ENCODE measurements around the gene FBLN7. TPM values are rescaled to one million over a fixed set of nuclear protein-coding genes. Genes with fewer than 3 reads are reported as not detected.

FBLN7 gene
- total and polyA plus RNA-seq, 4 donors = 0.60 to 2.4 (median 1.9) TPM

- no peak overlapping the region for H3K9ac ChIP-seq (ENCODE audit: low read depth in 1 of 2, low read length in 2 of 2)
- H3K9me3 ChIP-seq (ENCODE audit: control insufficient read depth in 4 of 4, low read length in 3 of 4) = peaks cover 0 to 3% (median 0%) of the 10 kb centered on the region in 4 donors
- no peaks in the 10 kb centered on the region for H3K27me3 ChIP-seq (ENCODE audit: control insufficient read depth in 4 of 4, insufficient read depth in 4 of 4, low read length in 3 of 4)
- no peaks in the 10 kb centered on the region for H3K36me3 ChIP-seq (ENCODE audit: control insufficient read depth in 4 of 4, insufficient read depth in 3 of 4, low read depth in 1 of 4, low read length in 3 of 4)
- H3K4me3 ChIP-seq (ENCODE audit: low read depth in 1 of 3, low read length in 3 of 3) = no peak overlapping the region
- DNase-seq (ENCODE audit: low spot score) = no peak
- no peaks in the 10 kb centered on the region for H3K4me1 ChIP-seq (ENCODE audit: control insufficient read depth in 4 of 4, insufficient read depth in 4 of 4, low read length in 3 of 4)
- TF ChIP-seq EGR1 (IDR thresholded peaks at IDR 0.05; ENCODE audit: low read depth in 2 of 2) (no peak), HNF4A (conservative IDR thresholded peaks at IDR 0.05) (no peak), REST (IDR thresholded peaks at IDR 0.05) (no peak), CTCF (IDR thresholded peaks at IDR 0.05; ENCODE audit: low read depth, low read length, missing input control) (no peak), FOXA2 (IDR thresholded peaks at IDR 0.05) (no peak), NR2F2 (IDR thresholded peaks at IDR 0.05) (no peak), GABPA (IDR thresholded peaks at IDR 0.05 in 1 of 2, conservative IDR thresholded peaks at IDR 0.05 in 1 of 2) (no peak), FOXA1 (IDR thresholded peaks at IDR 0.05) (no peak)
- H3K27ac ChIP-seq (ENCODE audit: low read depth in 1 of 2, low read length in 2 of 2) = no peak overlapping the region
Measured at GRCh38 chr2:112195950-112196349, 57.8 kb downstream of the FBLN7 start.

- no peak overlapping the region for H3K4me3 ChIP-seq (ENCODE audit: low read depth in 1 of 3, low read length in 3 of 3)
- no peak for DNase-seq (ENCODE audit: low spot score)
- H3K36me3 ChIP-seq (ENCODE audit: control insufficient read depth in 4 of 4, insufficient read depth in 3 of 4, low read depth in 1 of 4, low read length in 3 of 4) = no peaks in the 10 kb centered on the region
- peaks cover 0 to 3% (median 0%) of the 10 kb centered on the region in 4 donors for H3K9me3 ChIP-seq (ENCODE audit: control insufficient read depth in 4 of 4, low read length in 3 of 4)
- TF ChIP-seq FOXA2 (IDR thresholded peaks at IDR 0.05) = no peak
- H3K27me3 ChIP-seq (ENCODE audit: control insufficient read depth in 4 of 4, insufficient read depth in 4 of 4, low read length in 3 of 4) = no peaks in the 10 kb centered on the region
- H3K4me1 ChIP-seq (ENCODE audit: control insufficient read depth in 4 of 4, insufficient read depth in 4 of 4, low read length in 3 of 4) = peaks cover 0 to 9% (median 3%) of the 10 kb centered on the region in 4 donors
- WGBS = 86% methylated on average over 1 of the region's 1 CpG
- no peak overlapping the region for H3K27ac ChIP-seq (ENCODE audit: low read depth in 1 of 2, low read length in 2 of 2)
- H3K9ac ChIP-seq (ENCODE audit: low read depth in 1 of 2, low read length in 2 of 2) = no peak overlapping the region
Measured at GRCh38 chr2:112197868-112198267, 59.7 kb downstream of the FBLN7 start.

- H3K9ac ChIP-seq (ENCODE audit: low read depth in 1 of 2, low read length in 2 of 2) = no peak overlapping the region
- DNase-seq (ENCODE audit: low spot score) = no peak
- H3K4me1 ChIP-seq (ENCODE audit: control insufficient read depth in 4 of 4, insufficient read depth in 4 of 4, low read length in 3 of 4) = peaks cover 0 to 9% (median 3%) of the 10 kb centered on the region in 4 donors
- no peaks in the 10 kb centered on the region for H3K27me3 ChIP-seq (ENCODE audit: control insufficient read depth in 4 of 4, insufficient read depth in 4 of 4, low read length in 3 of 4)
- H3K36me3 ChIP-seq (ENCODE audit: control insufficient read depth in 4 of 4, insufficient read depth in 3 of 4, low read depth in 1 of 4, low read length in 3 of 4) = no peaks in the 10 kb centered on the region
- no peak overlapping the region for H3K4me3 ChIP-seq (ENCODE audit: low read depth in 1 of 3, low read length in 3 of 3)
- H3K27ac ChIP-seq (ENCODE audit: low read depth in 1 of 2, low read length in 2 of 2) = no peak overlapping the region
- H3K9me3 ChIP-seq (ENCODE audit: control insufficient read depth in 4 of 4, low read length in 3 of 4) = peaks cover 0 to 3% (median 0%) of the 10 kb centered on the region in 4 donors
- no peak for TF ChIP-seq FOXA2 (IDR thresholded peaks at IDR 0.05)
- no peak for TF ChIP-seq MAX (IDR thresholded peaks at IDR 0.05)
- no peak for TF ChIP-seq RAD21 (IDR thresholded peaks at IDR 0.05)
- TF ChIP-seq REST (IDR thresholded peaks at IDR 0.05) = no peak
- TF ChIP-seq ZBTB33 (IDR thresholded peaks at IDR 0.05) = no peak
- TF ChIP-seq RXRA (IDR thresholded peaks at IDR 0.05) = no peak
- no peak for TF ChIP-seq HNF4A (conservative IDR thresholded peaks at IDR 0.05)
- no peak for TF ChIP-seq FOXA1 (IDR thresholded peaks at IDR 0.05)
Measured at GRCh38 chr2:112198780-112199179, 60.6 kb downstream of the FBLN7 start.
